ENCODE data around the gene FABP3. TPM values are rescaled to one million over a fixed set of nuclear protein-coding genes. Genes with fewer than 3 reads are reported as not detected.

FABP3 gene
- total RNA-seq, 4 donors from 2014 or later, result 17.8 to 43.2 (median 18.8) TPM; not detected in 1

- TF ChIP-seq, protein P1, sequence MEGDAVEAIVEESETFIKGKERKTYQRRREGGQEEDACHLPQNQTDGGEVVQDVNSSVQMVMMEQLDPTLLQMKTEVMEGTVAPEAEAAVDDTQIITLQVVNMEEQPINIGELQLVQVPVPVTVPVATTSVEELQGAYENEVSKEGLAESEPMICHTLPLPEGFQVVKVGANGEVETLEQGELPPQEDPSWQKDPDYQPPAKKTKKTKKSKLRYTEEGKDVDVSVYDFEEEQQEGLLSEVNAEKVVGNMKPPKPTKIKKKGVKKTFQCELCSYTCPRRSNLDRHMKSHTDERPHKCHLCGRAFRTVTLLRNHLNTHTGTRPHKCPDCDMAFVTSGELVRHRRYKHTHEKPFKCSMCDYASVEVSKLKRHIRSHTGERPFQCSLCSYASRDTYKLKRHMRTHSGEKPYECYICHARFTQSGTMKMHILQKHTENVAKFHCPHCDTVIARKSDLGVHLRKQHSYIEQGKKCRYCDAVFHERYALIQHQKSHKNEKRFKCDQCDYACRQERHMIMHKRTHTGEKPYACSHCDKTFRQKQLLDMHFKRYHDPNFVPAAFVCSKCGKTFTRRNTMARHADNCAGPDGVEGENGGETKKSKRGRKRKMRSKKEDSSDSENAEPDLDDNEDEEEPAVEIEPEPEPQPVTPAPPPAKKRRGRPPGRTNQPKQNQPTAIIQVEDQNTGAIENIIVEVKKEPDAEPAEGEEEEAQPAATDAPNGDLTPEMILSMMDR (IDR thresholded peaks at IDR 0.05; ENCODE audit: low read depth), result no peak
These were observed 16.4 kb downstream of the FABP3 start for GRCh38 chr1:31356427-31356826.

- TF ChIP-seq, protein P1 (IDR thresholded peaks at IDR 0.05; ENCODE audit: low read depth), result no peak
These were observed 18.6 kb downstream of the FABP3 start for GRCh38 chr1:31354283-31354682.

- TF ChIP-seq, protein P1 (IDR thresholded peaks at IDR 0.05; ENCODE audit: low read depth), result no peak
These were observed 24.4 kb downstream of the FABP3 start for GRCh38 chr1:31348449-31348848.

- TF ChIP-seq, protein P1 (IDR thresholded peaks at IDR 0.05; ENCODE audit: low read depth), result no peak
These were observed 26.1 kb downstream of the FABP3 start for GRCh38 chr1:31346785-31347184.

- TF ChIP-seq, protein P1 (IDR thresholded peaks at IDR 0.05; ENCODE audit: low read depth), result no peak
These were observed 27.2 kb downstream of the FABP3 start for GRCh38 chr1:31345635-31346034.

DNA sequence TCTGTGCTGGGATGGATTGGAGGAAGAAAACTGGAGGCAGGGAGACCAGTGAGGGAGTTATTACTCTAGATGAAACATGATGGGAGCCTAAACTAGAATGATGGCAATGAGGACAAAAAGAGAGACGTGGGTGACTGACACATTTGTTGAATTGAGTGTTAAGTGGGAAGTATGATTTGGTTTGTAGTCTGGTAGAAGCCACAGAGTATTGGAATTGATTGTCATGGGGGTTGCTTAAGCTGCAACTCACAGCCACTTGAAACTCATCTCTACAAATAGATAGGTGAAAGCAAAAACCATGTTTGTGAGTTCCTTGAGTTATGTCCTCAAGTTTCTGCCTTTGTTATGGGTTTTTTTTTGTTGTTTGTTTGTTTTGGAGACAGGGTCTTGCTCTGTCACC lies 28.4 kb downstream of the FABP3 start:
- TF ChIP-seq, protein P1 (IDR thresholded peaks at IDR 0.05; ENCODE audit: low read depth), result no peak

DNA sequence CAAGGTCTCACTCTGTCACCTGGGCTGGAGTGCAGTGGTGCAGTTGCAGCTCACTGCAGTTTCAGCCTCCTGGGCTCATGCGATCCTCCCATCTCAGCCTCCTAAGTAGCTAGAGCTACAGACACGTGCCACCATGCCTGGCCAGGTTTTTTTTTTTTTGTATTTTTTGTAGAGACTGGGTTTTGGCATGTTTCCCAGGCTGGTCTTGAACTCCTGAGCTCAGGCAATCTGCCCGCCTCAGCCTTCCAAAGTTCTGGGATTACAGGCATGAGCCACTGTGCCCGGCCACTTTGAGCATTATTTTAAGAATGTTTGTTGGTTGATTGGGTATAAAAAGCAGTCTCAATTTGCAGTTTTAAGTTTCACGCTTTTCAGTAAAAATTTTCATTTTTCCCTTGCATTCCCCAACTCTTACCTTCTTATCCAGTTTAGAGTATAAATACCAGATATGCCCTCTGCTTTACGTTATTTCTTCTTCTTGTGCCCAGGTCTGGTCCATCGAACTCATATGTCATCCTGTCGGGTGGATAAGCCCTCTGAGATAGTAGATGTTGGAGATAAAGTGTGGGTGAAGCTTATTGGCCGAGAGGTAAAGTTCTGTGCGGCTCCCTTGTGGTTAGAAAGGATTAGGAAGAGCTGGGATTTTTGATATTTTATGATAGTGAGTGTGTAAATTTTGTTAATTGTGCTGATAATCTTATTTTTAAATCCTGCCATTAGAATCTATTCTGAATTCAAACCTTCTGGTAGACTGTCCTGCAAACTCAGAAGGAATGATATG lies 36.0 kb downstream of the FABP3 start:
- TF ChIP-seq, protein P1 (IDR thresholded peaks at IDR 0.05; ENCODE audit: low read depth), result no peak
